ENCODE results near the gene PRKN. TPM values are rescaled to one million over a fixed set of nuclear protein-coding genes. Genes with fewer than 3 reads are reported as not detected.

The PRKN gene
- total RNA-seq, 2 donors from 2014 or later, result 10.7 to 21.2 TPM

DNA sequence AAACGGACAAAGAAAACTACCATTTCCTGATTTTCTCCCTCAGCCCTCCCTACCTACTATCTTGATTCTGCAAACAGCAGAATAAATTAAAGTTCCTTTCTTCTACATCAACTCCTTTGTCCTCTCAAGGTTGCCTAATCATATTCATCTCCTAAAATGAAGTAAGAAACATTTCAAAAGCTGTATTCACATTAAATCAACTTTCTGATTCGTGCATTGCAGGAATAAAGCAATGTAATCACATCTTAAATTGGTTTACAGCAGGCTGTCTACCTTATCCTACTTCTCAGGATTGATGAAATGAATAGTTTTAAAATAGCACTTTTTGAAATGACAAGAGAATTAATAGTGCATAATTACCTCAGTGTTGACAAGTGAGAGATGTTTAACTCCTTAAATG lies 25.1 kb downstream of the PRKN start:
- no peaks in the 10 kb centered on the region for H3K4me1 ChIP-seq (replicated peaks)
- H3K27me3 ChIP-seq (replicated peaks; ENCODE audit: insufficient read depth), result no peaks in the 10 kb centered on the region
- intact Hi-C loops (cut with DNase I), result no loop called here
- WGBS, result 89% methylated on average over 2 of the region's 2 CpGs
- no peak overlapping the region for H3K27ac ChIP-seq
- no peak for TF ChIP-seq CTCF (IDR thresholded peaks at IDR 0.05)
- TF ChIP-seq POLR2AphosphoS5 (IDR thresholded peaks at IDR 0.05), result no peak
- TF ChIP-seq POLR2A (IDR thresholded peaks at IDR 0.05), result no peak
- no peak overlapping the region for H3K4me3 ChIP-seq
- no peaks in the 10 kb centered on the region for H3K9me3 ChIP-seq
- no peak for DNase-seq (ENCODE audit: low spot score)
- H3K36me3 ChIP-seq, result no peaks in the 10 kb centered on the region

GRCh38 chr6:162701551-162701950 lies 26.0 kb downstream of the PRKN start:
- no peaks in the 10 kb centered on the region for H3K4me1 ChIP-seq (replicated peaks)
- intact Hi-C loops (cut with DNase I), result no loop called here
- H3K4me3 ChIP-seq, result no peak overlapping the region
- H3K27ac ChIP-seq, result no peak overlapping the region
- no peak for DNase-seq (ENCODE audit: low spot score)
- H3K36me3 ChIP-seq, result no peaks in the 10 kb centered on the region
- no peaks in the 10 kb centered on the region for H3K27me3 ChIP-seq (replicated peaks; ENCODE audit: insufficient read depth)
- TF ChIP-seq POLR2A (IDR thresholded peaks at IDR 0.05) (no peak), POLR2AphosphoS5 (IDR thresholded peaks at IDR 0.05) (no peak), CTCF (IDR thresholded peaks at IDR 0.05) (no peak)
- H3K9me3 ChIP-seq, result no peaks in the 10 kb centered on the region
- WGBS, result 91% methylated on average over 1 of the region's 1 CpG

GRCh38 chr6:162700966-162701365 lies 26.6 kb downstream of the PRKN start:
- no peak overlapping the region for H3K4me3 ChIP-seq
- no peaks in the 10 kb centered on the region for H3K36me3 ChIP-seq
- no peak overlapping the region for H3K27ac ChIP-seq
- WGBS, result 97% methylated on average over 3 of the region's 3 CpGs
- no peak for DNase-seq (ENCODE audit: low spot score)
- H3K9me3 ChIP-seq, result no peaks in the 10 kb centered on the region
- no peaks in the 10 kb centered on the region for H3K27me3 ChIP-seq (replicated peaks; ENCODE audit: insufficient read depth)
- no peaks in the 10 kb centered on the region for H3K4me1 ChIP-seq (replicated peaks)
- intact Hi-C loops (cut with DNase I), result no loop called here
- TF ChIP-seq CTCF (IDR thresholded peaks at IDR 0.05) (no peak), POLR2A (IDR thresholded peaks at IDR 0.05) (no peak), POLR2AphosphoS5 (IDR thresholded peaks at IDR 0.05) (no peak)

GRCh38 chr6:162699961-162700360 lies 27.6 kb downstream of the PRKN start:
- no peaks in the 10 kb centered on the region for H3K36me3 ChIP-seq
- intact Hi-C loops (cut with DNase I), result no loop called here
- H3K4me3 ChIP-seq, result no peak overlapping the region
- TF ChIP-seq POLR2AphosphoS5 (IDR thresholded peaks at IDR 0.05), result no peak
- no peak for TF ChIP-seq POLR2A (IDR thresholded peaks at IDR 0.05)
- no peak for TF ChIP-seq CTCF (IDR thresholded peaks at IDR 0.05)
- no peak overlapping the region for H3K27ac ChIP-seq
- no peaks in the 10 kb centered on the region for H3K27me3 ChIP-seq (replicated peaks; ENCODE audit: insufficient read depth)
- no peaks in the 10 kb centered on the region for H3K4me1 ChIP-seq (replicated peaks)
- no peaks in the 10 kb centered on the region for H3K9me3 ChIP-seq
- whole genome bisulfite sequencing, result 82% methylated on average over 2 of the region's 2 CpGs
- DNase-seq (ENCODE audit: low spot score), result no peak

DNA sequence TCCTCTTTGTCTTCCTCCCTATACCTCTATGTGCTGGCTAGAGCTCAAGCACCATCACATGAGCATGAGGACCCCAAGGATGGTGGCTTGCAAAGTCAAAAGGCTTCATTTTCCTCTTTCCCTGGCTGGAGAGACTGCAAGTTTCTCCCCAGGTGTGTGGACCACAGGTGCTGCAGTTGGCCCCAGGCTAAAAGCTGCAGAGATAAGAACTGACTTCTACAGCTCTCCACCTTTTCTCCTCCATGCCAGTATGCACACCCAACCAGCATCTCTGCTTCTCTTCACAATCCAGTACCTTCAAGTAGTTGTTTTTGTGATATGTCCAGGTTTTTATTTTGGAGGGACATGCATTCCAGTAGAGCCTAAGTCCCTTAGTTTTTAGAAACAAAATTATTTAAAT lies 29.1 kb downstream of the PRKN start:
- no peaks in the 10 kb centered on the region for H3K4me1 ChIP-seq (replicated peaks)
- no peaks in the 10 kb centered on the region for H3K36me3 ChIP-seq
- intact Hi-C loops (cut with DNase I), result no loop called here
- H3K27me3 ChIP-seq (replicated peaks; ENCODE audit: insufficient read depth), result no peaks in the 10 kb centered on the region
- no peak overlapping the region for H3K4me3 ChIP-seq
- no peak for DNase-seq (ENCODE audit: low spot score)
- no peaks in the 10 kb centered on the region for H3K9me3 ChIP-seq
- TF ChIP-seq POLR2A (IDR thresholded peaks at IDR 0.05) (no peak), CTCF (IDR thresholded peaks at IDR 0.05) (no peak), POLR2AphosphoS5 (IDR thresholded peaks at IDR 0.05) (no peak)
- no peak overlapping the region for H3K27ac ChIP-seq
